NCI-H2081 treated with DMSO at 0.1 percent for 48 hours (cell line): Measurements from ENCODE around the gene ROBO1.
"Not testable (repeated sequence)": the region's sequence is repeated elsewhere in the genome, so short reads cannot be mapped to it uniquely, and the experiment has no call there.

Source experiments
- DNase-seq: peaks from one replicate; lab custom pipeline; 2025; lab: John Stamatoyannopoulos, UW

The ROBO1 gene

DNA sequence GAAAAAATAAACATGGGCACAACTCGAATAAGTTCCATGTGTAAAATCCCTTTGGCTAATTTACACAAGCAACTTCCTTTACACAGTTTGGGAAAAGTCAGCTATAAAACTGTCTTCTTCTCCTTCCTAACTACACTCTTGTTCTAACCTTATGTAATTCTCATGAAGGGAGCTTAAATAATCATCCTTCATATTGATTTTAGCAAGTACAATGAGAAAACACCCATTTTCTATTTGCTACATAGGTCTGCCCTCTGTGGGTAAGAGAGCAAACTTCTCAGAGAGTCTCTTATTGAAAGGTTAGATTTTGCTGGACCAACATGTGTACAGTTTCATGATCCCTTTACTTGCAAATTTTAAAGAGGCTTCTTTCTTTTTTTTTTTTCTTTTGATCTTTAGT lies 398.5 kb downstream of the ROBO1 start:
- DNase-seq = no peak

DNA sequence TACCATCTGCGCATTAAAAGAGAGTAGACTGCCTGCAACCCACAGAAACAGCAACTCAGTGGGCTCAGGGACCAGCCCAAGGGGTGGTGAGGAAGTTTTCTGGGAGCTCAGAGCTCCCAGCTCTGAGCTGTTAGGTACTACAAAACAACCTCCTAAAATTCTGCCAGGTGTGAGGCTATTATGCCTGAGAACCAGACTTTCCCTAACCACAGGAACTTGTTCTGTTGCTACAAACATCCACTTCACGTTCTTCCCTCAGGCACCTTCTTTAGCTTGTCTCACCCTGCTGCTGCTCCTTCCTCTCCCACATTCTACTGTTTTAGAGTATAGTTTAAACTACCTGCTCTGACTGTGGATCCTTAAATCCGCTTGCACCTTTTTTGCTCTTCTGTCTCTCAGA lies 399.4 kb downstream of the ROBO1 start:
- DNase-seq = no peak

DNA sequence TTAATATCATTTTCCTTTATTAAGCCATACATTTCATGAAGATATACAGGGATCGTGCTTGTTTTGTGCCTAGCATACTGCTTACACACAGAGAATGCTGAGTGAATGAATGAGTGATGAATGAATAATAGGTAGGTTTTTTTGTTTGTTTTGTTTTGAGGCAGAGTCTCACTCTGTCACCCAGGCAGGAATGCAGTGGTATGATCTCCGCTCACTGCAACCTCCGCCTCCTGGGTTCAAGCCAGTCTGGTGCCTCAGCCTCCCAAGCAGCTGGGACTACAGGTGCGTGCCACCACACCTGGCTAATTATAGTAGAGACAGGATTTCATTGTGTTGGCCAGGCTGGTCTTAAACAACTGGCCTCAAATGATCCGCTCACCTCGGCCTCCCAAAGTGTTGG lies 400.0 kb downstream of the ROBO1 start:
- DNase-seq = no peak

DNA sequence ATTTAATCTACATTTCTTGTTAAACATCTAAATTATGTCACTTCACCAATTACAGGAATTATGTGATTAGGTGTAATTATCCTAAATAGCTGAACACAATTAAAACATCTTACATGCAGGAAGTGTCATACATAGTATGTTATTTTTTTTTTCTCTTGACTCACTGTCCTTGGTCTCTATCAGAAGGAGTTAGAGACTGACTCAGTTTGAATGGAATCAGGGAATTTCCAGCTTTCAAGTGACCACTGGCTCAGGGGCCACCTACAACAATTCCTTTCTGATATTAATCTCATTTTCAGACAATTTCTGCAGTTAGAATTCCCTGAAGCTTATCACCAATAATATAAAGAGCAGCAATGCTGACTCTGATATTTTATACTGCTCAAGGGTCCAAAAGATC lies 400.7 kb downstream of the ROBO1 start:
- no peak for DNase-seq

DNA sequence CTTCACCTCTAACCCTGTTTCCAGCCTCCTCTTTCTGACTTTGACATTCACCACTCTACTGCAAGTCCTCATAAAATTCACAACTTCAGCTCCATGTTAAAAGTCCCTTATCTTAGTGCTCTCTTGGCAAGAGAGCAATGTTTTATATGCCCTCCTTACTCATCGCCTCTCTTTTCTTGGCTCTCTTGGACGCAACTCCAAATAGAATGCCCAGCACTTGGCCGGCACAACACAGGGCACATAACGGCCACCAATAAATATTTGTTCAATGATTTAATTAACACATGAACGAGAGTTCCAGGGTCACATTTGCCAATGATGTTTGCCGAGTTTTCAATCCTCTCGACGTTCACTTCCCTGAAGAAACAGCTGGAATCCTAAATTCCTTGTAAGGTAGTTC lies 401.4 kb downstream of the ROBO1 start:
- DNase-seq = no peak

DNA sequence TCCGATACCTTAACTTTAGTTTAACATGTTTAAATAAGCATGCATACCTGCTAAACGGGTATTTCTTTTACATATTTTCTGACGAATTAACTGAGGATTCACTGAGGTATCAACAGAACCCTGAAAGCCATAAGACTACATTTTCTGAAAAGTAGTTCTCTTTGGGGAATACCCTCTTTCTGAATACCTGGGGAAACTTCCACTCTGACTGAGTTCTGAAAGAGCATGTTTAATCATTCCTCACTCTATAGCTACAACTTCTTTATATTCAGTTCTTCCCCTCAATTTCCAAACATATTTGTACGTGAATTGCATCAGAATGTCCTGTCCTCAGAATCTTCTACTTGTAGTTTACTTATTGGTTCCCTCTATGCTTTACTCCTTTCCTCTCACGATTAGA lies 403.0 kb downstream of the ROBO1 start:
- DNase-seq = no peak

DNA sequence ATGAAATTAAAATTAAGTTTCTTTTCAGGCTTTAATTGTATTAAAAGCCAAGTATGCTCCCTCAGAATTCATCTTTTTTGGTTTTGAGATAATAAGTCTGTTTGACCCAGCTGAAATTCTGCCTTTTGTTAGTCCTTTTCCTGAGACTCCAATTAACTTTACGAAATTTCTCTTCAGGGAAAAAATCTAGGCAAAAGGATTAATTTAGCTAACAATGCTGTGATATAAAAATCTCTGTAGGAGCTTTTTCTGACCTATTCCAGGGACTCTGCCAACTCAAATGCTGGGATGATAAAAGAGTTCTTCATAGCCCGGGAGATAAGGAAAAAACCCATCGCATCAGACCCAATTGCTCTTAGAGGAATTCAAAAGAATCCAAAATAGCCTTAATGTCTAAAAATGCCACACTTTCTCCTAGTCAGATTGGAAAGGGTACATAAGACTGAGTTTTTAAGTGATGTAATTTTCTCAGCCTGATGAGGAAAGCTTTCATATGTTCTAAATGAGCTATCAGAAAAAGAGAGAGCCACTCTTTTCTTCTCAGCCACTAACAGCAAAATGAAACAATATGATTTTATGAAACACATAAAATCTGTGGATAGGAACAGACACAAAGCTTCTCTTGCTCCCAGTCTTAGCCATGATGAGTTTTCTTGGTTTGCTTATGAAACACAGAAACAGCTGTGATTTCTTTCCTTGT lies 405.1 kb downstream of the ROBO1 start:
- no peak for DNase-seq

DNA sequence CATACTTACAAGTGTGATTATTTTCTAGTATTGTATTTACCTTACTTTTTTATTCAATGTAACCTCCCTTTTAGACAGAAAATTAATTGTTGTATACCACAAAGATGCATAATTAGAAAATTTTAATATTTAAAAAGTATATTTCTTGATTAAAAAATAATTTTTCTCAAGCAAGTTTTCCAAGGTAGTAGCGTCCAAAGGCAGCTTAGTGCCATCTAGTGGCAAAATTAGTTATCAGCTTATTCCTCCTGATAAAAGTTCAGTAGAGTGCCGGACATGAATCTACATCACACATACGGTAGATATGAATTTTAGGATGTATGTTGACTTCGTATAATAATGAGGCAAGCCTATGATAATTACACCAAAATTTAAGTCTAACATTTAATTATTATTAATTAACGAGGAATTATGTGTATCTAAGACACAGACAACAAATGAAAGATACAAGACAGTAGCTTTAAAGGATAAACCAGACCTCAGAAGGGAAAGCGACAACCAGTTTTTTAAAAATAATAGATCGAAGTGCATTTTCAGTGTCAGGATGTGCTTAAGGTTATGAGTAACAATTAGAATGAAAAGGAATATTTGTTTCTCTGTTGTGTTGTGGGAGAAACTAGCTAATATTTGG lies 405.9 kb downstream of the ROBO1 start:
- no peak for DNase-seq

DNA sequence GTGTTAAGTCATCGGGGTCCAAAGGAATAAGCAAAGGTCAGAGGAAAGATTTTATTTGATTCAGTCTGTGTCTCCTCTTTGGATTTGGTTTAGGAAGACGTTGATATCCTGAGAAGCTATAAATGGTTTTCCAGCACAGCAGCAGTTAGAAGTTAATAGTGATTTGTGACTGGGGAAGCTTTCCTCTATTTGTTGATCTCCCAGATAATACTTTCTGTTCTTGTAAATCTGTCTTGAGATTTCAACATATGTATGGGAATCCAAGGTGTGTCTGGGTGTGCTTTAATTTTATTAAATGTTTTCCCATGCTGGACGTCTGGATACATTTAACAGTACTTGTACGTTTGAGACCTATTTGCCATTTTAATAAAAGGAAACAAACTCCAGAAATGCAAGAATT lies 409.5 kb downstream of the ROBO1 start:
- no peak for DNase-seq

DNA sequence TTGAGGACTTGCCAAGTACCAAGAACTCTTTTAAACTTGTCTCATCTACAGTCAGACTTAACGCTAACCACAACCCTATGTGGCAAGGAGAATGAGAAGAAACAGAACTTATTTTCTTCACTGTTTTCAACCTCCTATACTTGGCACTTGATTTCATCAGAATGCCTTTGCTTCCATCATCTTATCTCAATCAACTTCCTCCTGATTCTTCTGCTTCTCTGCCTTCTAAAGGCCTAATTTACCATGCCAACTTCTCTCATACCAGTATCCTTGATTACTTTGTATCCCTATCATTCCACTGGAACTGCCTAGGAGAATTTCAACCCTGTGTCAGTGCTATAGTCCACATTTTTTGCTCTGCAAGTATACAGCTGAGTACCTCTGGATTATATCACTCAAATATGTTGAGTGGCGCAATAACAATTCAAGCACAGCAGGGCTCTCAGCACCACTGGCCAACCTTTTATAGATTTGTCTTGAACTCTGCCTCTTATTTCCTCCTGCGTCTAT lies 413.6 kb downstream of the ROBO1 start:
- no peak for DNase-seq

DNA sequence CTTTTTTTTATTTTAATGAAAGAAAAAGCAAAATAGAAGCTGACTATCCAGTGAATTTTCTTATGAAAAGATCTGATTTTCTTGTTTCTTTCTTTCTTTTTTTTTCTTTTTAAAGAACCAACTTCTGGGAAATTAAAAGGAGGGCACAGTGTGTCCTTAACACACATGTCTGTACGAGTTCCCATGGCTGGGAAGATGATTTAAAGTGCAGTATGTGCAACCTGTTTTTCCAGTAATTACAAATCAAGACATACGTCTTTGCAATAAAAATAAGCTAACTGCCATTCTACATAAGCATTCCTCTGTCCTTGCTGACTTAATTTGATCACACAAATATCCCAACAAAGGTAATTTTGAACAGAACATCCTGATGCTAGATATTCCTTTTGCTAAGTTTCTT lies 416.1 kb downstream of the ROBO1 start:
- no peak for DNase-seq

DNA sequence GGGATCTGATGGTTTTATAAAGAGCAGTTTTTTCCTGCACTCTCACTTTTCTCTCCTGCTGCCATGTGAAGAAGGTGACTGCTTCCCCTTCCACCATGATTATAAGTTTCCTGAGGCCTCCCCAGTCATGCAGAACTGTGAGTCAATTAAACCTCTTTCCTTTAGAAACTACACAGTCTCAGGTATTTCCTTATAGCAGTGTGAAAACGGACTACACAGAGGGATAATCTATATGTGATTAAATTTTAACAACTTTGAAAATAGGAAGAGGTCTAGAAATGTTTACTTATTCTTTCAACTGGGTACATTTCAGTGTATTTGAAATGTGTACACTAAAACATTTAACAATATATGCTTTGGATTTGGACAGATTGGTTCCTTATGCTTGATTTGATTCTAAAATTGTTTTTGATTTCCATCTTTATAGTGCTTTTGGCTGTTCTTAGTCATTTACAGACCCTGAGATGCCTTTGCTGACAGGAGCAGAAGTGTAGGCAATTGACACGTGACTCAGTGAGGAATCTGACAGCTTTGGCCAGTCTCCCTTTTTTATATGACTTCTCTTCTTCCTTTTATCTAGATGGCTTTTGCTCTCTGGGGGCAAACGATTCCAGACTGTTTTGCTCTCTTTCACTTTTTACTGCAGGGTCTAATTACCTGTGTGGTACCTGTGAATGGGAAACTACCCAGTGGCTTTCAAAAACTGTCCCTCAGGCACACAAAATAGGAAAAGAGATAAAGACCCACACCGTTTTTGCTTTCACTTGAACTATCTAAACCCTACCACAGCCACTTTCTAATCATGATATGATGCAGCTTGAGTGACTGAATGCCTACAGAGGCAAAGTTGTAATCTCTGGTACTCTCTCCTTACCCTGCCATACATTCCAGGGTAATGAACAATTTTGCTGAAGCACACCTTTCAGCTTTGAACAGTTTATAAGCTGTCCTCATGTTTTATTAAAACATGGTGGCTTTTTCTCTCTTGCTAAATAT lies 422.6 kb downstream of the ROBO1 start:
- DNase-seq = no peak

DNA sequence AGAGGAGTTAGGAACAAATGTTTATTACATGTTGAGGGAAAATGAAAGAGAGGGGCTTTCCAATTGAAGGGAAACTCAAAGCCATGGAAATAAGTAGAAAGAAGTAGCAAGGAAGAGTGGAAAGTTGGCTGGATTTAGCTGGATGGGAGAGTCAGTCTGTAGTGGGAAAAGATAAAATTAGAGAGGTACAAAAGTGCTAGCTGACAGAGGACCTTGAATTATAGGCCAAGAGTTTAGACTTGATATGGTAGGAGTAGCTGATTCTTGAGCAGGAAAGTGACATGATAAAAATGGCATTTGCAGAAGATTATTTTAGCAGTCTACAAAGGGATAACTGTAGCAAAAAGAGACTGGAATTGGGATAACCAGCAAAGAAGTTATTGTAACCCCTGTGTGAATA lies 425.8 kb downstream of the ROBO1 start:
- no peak for DNase-seq

DNA sequence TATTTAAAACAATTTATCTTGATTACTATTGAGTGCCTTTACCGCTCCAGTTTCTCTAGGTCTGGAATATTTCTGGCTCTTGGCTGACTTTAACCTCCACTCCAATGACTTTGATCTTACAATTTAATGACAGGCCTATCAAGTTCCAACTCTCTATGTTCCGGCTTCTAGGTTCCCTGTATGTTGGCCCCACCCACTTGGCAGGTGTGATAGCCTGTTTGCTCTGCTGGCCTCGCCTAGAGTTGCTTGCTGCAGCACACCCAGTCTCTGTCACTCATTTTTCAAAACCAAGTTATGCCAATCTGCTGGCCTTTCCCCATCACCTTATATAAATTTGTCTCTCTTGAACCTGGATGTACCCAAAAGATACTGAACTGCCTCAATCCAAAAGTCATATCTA lies 428.0 kb downstream of the ROBO1 start:
- no peak for DNase-seq

DNA sequence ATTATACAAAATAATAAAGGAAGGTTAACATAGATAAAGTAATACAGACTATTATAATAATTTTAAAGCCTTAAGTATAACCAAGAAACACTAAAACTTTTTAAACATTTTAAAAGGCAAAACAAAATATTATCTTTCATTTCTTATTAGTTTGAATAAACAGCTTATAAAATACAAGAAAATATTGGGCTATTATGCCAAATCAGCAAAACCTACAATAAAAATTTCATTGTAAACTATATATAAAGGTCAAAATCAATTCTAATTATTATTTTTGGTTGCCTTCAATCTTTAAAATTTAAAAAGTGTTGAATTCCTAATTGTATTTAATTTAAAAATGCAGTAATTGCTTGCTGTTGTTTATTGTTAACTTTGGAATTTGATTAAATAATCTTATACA lies 430.0 kb downstream of the ROBO1 start:
- no peak for DNase-seq

DNA sequence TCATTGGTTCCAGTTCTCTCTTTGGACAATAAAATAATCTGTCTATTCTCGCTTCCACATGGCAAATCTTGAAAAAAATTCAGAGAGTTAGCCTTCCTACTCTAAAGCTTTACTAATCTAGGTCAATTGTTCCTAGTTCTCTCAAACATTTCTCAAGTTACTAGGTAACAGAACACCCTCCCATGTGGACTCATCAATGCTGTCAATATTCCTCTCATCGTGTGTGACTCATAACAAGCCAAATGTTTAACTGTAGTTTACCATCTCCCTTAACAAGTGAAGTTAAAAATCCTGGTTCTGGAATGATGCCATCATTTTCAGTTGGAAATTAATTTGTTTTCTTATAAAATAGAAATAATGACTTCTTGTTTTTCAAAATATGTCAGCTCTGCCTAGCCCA lies 438.6 kb downstream of the ROBO1 start:
- no peak for DNase-seq

DNA sequence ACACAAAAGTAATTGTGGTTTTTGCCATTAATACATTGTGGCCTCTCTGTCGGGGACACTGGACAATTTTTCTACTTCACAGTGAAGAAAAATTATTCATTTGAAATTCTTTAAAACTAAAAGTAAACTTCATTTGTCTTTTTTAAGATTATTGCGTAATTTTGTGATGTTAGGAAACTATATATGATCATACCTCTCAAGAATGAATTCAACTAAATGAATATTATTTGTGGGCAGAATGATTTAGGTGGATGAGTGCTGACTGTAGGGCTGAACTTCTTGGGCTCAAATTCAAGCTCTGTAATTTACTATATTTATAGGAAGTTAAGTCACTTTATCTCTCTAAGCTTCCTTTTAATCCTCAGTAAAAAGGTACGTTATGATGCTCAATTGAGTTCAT lies 441.2 kb downstream of the ROBO1 start:
- no peak for DNase-seq

DNA sequence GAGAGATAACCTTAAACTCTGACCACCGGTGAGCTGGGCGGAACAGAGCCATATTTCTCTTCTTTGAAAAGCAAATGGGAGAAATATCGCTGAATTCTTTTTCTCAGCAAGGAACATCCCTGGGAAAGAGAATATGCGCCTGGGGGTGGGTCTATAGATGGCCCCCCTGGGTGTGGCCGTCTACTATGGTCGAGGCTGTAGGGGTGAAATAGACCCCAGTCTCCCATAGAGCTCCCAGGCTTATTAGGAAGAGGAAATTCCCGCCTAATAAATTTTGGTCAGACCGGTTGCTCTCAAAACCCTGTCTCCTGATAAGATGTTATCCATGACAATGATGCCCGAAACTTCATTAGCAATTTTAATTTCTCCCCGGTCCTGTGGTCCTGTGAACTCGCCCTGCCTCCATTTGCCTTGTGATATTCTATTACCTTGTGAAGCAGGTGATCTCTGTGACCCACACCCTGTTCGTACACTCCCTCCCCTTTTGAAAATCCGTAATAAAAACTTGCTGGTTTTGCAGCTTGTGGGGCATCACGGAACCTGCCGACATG lies 441.9 kb downstream of the ROBO1 start:
- not testable (repeated sequence) for DNase-seq

DNA sequence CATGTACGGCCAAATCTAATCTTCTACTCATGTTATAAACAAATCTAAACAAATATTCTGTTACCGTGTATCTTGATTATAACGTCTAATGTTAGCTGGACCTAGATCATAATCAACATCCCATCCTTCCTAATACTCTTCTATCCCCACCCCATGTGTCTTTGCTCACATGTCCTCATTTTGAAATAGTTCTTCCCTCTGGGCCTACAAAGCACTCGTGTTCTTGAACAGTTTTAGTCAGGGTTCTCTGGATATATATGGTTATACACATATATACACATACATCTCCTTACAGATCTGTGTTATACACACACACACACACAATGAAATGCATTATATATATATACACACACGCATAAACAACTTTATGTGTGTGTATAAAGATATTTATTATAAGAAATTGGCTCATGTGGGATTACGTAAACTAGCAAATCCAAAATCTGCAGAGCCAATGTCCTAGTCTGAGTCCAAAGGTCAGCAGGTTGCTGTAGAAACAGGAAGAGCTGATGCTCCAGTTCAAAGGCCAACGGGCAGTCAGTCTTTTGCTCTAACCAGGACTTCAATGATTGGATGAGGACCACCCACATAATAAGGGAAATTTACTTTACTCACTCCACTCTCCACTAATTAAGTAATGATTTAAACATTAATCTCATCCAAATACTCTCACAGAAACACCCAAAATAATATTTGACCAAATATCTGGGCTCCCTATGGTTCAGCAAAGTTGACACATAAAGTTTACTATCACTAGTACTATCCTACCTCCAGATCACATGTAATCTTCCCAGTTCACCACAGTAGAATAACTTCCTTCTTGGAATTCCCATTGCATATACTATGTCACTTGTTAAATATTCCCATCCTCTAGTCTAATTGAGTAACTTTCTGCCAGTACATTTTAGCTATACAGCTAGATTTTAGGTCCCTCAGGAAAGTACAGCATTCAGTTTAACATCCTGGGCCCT lies 450.0 kb downstream of the ROBO1 start:
- DNase-seq = no peak

DNA sequence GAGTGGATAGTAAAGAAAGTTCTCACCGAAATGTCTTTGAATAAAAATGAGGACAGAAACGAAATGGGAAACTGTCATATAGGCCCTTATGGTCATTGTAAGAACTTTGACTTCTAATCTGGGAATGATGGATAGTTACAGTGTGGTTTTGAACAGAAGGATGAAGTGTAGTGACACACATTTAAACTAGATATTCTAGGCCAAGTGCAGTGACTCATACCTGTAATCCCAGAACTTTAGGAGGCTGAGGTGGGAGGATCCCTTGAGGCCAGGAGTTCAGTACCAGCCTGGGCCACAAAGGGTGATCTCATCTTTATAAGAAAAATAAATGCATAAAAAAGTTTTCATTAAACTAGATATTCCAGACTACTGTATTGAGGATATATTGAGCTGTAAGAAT lies 452.8 kb downstream of the ROBO1 start:
- no peak for DNase-seq

DNA sequence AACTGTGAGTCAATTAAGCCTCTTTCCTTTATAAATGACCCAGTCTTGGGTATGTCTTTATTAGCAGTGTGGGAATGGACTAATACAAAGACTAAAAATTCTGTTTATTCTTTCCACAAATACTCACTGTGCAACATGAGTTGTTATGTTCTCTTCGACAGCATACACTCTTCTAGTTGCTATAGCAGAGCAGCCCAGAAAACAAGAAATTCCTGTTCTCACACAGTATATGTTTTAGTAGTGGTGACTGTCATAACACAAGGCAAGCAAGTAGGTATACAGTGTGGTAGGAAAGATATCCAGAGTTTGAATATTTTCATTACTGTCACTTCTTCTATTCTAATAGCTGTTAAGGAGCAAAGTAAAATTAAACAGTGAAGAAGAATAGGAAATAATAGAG lies 453.3 kb downstream of the ROBO1 start:
- DNase-seq = no peak
